IMR-90 (cell line): Measurements from ENCODE around the gene ADARB2. TPM values are rescaled to one million over a fixed set of nuclear protein-coding genes. Genes with fewer than 3 reads are reported as not detected.

ENCODE experiments used
- ATAC-seq: fragments of 200-7000 bp; cut with Tn5 transposase; 2 replicates; pipeline ENCODE4 v1.9.1; 2020; ENCODE audit warnings: low read depth, mild to moderate bottlenecking, moderate library complexity
- BruUV-seq: library from RNA; stranded (reverse); fragments of 400-500 nt; replicated peaks from 2 replicates; lab custom pipeline; 2021; lab: Mats Ljungman, UMichigan
- CTCF ChIA-PET: fragments of 300-600 bp; formaldehyde crosslinking; extraction: SDS; loops from one replicate; lab custom pipeline; 2021; ENCODE audit warnings: antibody characterized with exemption; lab: Yijun Ruan, JAX
- POLR2A ChIA-PET: fragments of 300-600 bp; sonication (Branson Sonifier 250); formaldehyde crosslinking; loops from one replicate; lab custom pipeline; 2022; ENCODE audit warnings: antibody characterized with exemption; ENCODE audit not compliant: unreplicated experiment; lab: Charles Lee
- DNase-seq: peaks from one replicate; pipeline ENCODE4 v3.0.0; 2013
- H2AFZ ChIP-seq: replicated peaks from 2 replicates; pipeline ENCODE3; 2013; ENCODE audit warnings: low read length, mild to moderate bottlenecking; ENCODE audit not compliant: poor library complexity
- H2AK5ac ChIP-seq: 2 replicates; pipeline ENCODE4 v1.6.1; 2013; ENCODE audit warnings: low read depth, low read length, inconsistent platforms
- H2AK9ac ChIP-seq: replicated peaks from 2 replicates; pipeline ENCODE3; 2013; ENCODE audit warnings: mild to moderate bottlenecking, low read depth, low read length, moderate library complexity; ENCODE audit not compliant: poor library complexity
- H2BK120ac ChIP-seq: 2 replicates; pipeline ENCODE4 v1.6.1; 2013; ENCODE audit warnings: low read depth, low read length, inconsistent platforms
- H2BK15ac ChIP-seq: 3 replicates; pipeline ENCODE4 v1.6.1; 2013; ENCODE audit warnings: low read depth, low read length, inconsistent platforms
- H2BK20ac ChIP-seq: 2 replicates; pipeline ENCODE4 v1.6.1; 2013; ENCODE audit warnings: low read depth, mild to moderate bottlenecking, inconsistent platforms, low read length, moderate library complexity
- H2BK5ac ChIP-seq: 2 replicates; pipeline ENCODE4 v1.6.1; 2013; ENCODE audit warnings: mild to moderate bottlenecking, low read depth, low read length, inconsistent platforms; ENCODE audit not compliant: poor library complexity, severe bottlenecking
- H3K14ac ChIP-seq: replicated peaks from 2 replicates; pipeline ENCODE4 v1.6.1; 2013; ENCODE audit warnings: low read depth, low read length, inconsistent platforms
- H3K18ac ChIP-seq: 2 replicates; pipeline ENCODE4 v1.6.1; 2013; ENCODE audit warnings: low read depth, low read length, control low read depth
- H3K23ac ChIP-seq: 2 replicates; pipeline ENCODE4 v1.6.1; 2013; ENCODE audit warnings: low read depth, low read length, inconsistent platforms
- H3K27ac ChIP-seq: 2 replicates; pipeline ENCODE4 v1.5.1; 2013; ENCODE audit warnings: mild to moderate bottlenecking, control low read depth, low read length; ENCODE audit not compliant: insufficient read depth
- H3K27me3 ChIP-seq: 2 replicates; pipeline ENCODE4 v1.6.1; 2013; ENCODE audit warnings: low read length; ENCODE audit not compliant: control insufficient read depth, insufficient read depth
- H3K36me3 ChIP-seq: 2 replicates; pipeline ENCODE4 v1.6.1; 2013; ENCODE audit warnings: low read length, mixed read lengths; ENCODE audit not compliant: control insufficient read depth, insufficient read depth
- H3K4ac ChIP-seq: 2 replicates; pipeline ENCODE4 v1.6.1; 2013; ENCODE audit warnings: low read depth, low read length, inconsistent platforms
- H3K4me1 ChIP-seq: 2 replicates; pipeline ENCODE4 v1.6.1; 2013; ENCODE audit warnings: low read length, mixed read lengths; ENCODE audit not compliant: control insufficient read depth, insufficient read depth
- H3K4me2 ChIP-seq: 2 replicates; pipeline ENCODE4 v1.6.1; 2013; ENCODE audit warnings: low read depth, mild to moderate bottlenecking, control low read depth, low read length, moderate library complexity
- H3K4me3 ChIP-seq: 2 replicates; pipeline ENCODE4 v1.5.1; 2013; ENCODE audit warnings: low read depth, mild to moderate bottlenecking, control low read depth, low read length, moderate library complexity; ENCODE audit not compliant: insufficient read depth
- H3K56ac ChIP-seq: 2 replicates; pipeline ENCODE4 v1.6.1; 2013; ENCODE audit warnings: low read length, inconsistent platforms; ENCODE audit not compliant: insufficient read depth; ENCODE audit errors: extremely low read depth
- H3K79me1 ChIP-seq, 2 experiments: 2 replicates each; pipeline ENCODE4 v1.6.1; 2013; ENCODE audit warnings: low read length in 2 of 2, inconsistent platforms in 1 of 2, low read depth in 1 of 2
- H3K9ac ChIP-seq: 2 replicates; pipeline ENCODE4 v1.6.1; 2013; ENCODE audit warnings: low read depth, low read length, control low read depth
- H3K9me1 ChIP-seq: 2 replicates; pipeline ENCODE4 v1.6.1; 2013; ENCODE audit warnings: low read length, inconsistent platforms; ENCODE audit not compliant: insufficient read depth
- H3K9me3 ChIP-seq: 2 replicates; pipeline ENCODE4 v1.6.1; 2013; ENCODE audit warnings: low read length; ENCODE audit not compliant: control insufficient read depth, insufficient read depth
- H4K20me1 ChIP-seq: 2 replicates; pipeline ENCODE4 v1.6.1; 2013; ENCODE audit warnings: low read length, inconsistent platforms; ENCODE audit not compliant: insufficient read depth
- H4K5ac ChIP-seq: 2 replicates; pipeline ENCODE4 v1.6.1; 2013; ENCODE audit warnings: mild to moderate bottlenecking, low read depth, low read length, control low read depth
- H4K8ac ChIP-seq, 2 experiments: 2 replicates each; pipeline ENCODE4 v1.6.1; 2013; ENCODE audit warnings: low read depth in 2 of 2, low read length in 2 of 2, control low read depth in 1 of 2, inconsistent platforms in 1 of 2
- H4K91ac ChIP-seq: 2 replicates; pipeline ENCODE4 v1.6.1; 2013; ENCODE audit warnings: low read depth, low read length, inconsistent platforms; ENCODE audit not compliant: insufficient read depth
- BHLHE40 ChIP-seq: fragments of 150-350 bp; IDR thresholded peaks from 2 replicates; pipeline ENCODE4 v1.6.1; 2016; ENCODE audit warnings: mild to moderate bottlenecking, low read depth, low read length
- CHD1 ChIP-seq: IDR thresholded peaks from 2 replicates; pipeline ENCODE4 v1.6.1; 2012; ENCODE audit warnings: low read depth, low read length, improper control_type of control experiment
- MAFK ChIP-seq: IDR thresholded peaks from 2 replicates; pipeline ENCODE4 v1.6.1; 2012; ENCODE audit warnings: low read depth, low read length, improper control_type of control experiment
- MAZ ChIP-seq: IDR thresholded peaks from 2 replicates; pipeline ENCODE4 v1.6.1; 2012; ENCODE audit warnings: low read depth, mild to moderate bottlenecking, low read length, improper control_type of control experiment, moderate library complexity, borderline replicate concordance
- NFE2L2 ChIP-seq: fragments of 150-350 bp; IDR thresholded peaks from 2 replicates; pipeline ENCODE4 v1.6.1; 2016; ENCODE audit warnings: low read depth, mild to moderate bottlenecking, low read length
- POLR2A ChIP-seq: IDR thresholded peaks from 2 replicates; pipeline ENCODE4 v1.6.1; 2012; ENCODE audit warnings: mild to moderate bottlenecking, low read depth, low read length
- RFX5 ChIP-seq: IDR thresholded peaks from 2 replicates; pipeline ENCODE4 v1.8.0; 2012; ENCODE audit warnings: low read depth, mild to moderate bottlenecking, low read length, moderate library complexity
- SMC3 ChIP-seq: fragments of 150-350 bp; IDR thresholded peaks from 2 replicates; pipeline ENCODE4 v1.6.1; 2016; ENCODE audit warnings: low read depth, mild to moderate bottlenecking, antibody characterized with exemption, low read length, moderate library complexity
- whole genome bisulfite sequencing, 2 experiments: methylation state at CpG; one replicate each; pipeline versions ENCODE4 v1.1.5 to v1.1.7; 2013; ENCODE audit warnings: missing lambda C conversion rate in 2 of 2; ENCODE audit not compliant: insufficient read length in 1 of 2; ENCODE audit errors: extremely low coverage in 2 of 2; 5-methylcytosine and 5-hydroxymethylcytosine counted together
- dilution Hi-C: fragments of 300-500 bp; cut with HindIII; formaldehyde crosslinking; loops from one replicate; pipeline ENCODE4 v1.14.3; 2018; ENCODE audit warnings: low sequenced_read_pairs; ENCODE audit not compliant: unreplicated experiment
- in situ Hi-C: fragments of 300-500 bp; cut with MboI; formaldehyde crosslinking; loops from 3 replicates; pipeline ENCODE4 v1.14.3; 2019; ENCODE audit warnings: low sequenced_read_pairs, inconsistent platforms, mixed read lengths
- intact Hi-C: fragments of 100-400 bp; cut with micrococcal nuclease; formaldehyde crosslinking; loops from 2 replicates; pipeline ENCODE4 v1.10.0; 2022
- polyA plus RNA-seq, 3 experiments: library from polyadenylated mRNA; depleted of rRNA; stranded (reverse); fragments of >200 nt; gene quantifications; 2 replicates each; pipeline ENCODE4 v1.2.3, GENCODE V29; 2012; ENCODE audit warnings: low replicate concordance in 1 of 3
- total RNA-seq: library from RNA; depleted of rRNA; stranded (reverse); fragments of >200 nt; gene quantifications from 2 replicates; pipeline ENCODE4 v1.2.3, GENCODE V29; 2012

Gene ADARB2
- total and polyA plus RNA-seq, 2 of the 4 experiments (the other 2 are of a cell fraction): not detected

DNA sequence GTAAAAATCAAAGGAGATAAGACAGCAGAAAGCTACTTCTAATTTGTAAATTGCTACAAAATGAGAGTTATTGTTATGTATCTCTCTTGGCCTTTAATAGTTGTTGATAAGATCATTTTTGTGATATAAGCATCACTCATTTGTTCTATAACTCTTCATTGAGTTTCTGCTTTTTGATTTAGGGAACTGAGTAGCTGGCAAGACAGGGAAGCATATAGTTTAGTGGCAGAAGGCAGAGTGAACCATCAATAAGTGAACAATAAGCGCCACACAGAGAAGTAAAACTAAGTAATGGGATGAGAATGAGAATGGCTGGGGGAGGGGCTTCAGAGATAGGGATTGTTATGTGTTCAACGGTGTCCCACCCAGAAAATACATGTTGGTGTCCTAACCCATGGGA is 245.4 kb downstream of the ADARB2 start:
- ATAC-seq (no peak), DNase-seq (no peak)
- H3K9me3 ChIP-seq: peaks cover 24% of the 10 kb centered on the region
- no peaks in the 10 kb centered on the region for H3K36me3 ChIP-seq
- no peak overlapping the region for H2BK120ac ChIP-seq
- no peak overlapping the region for H2BK5ac ChIP-seq
- no peak overlapping the region for H4K91ac ChIP-seq
- no peak overlapping the region for H2BK20ac ChIP-seq
- no peak overlapping the region for H4K5ac ChIP-seq
- H3K14ac ChIP-seq: no peak overlapping the region
- intact Hi-C loops (no loop called here), in situ Hi-C loops (no loop called here), dilution Hi-C loops (no loop called here)
- H3K79me1 ChIP-seq: no peaks in the 10 kb centered on the region
- H3K18ac ChIP-seq: no peak overlapping the region
- ChIA-PET CTCF (no interaction called here), POLR2A (no interaction called here)
- no peak overlapping the region for H4K8ac ChIP-seq
- TF ChIP-seq POLR2A (no peak), MAFK (no peak), CHD1 (no peak), RFX5 (no peak), BHLHE40 (no peak), SMC3 (no peak), NFE2L2 (no peak), MAZ (no peak)
- H3K27me3 ChIP-seq: no peaks in the 10 kb centered on the region
- H3K4me3 ChIP-seq: no peak overlapping the region
- no peak overlapping the region for H2BK15ac ChIP-seq
- H2AK5ac ChIP-seq: no peak overlapping the region
- no peak overlapping the region for H3K23ac ChIP-seq
- no TSS peak for BruUV-seq
- 14% methylated on average over 1 of the region's 2 CpGs; no CpG with 5 or more reads in 1 of the 2 experiments for WGBS, 2 experiments
- no peak overlapping the region for H3K9ac ChIP-seq
- no peaks in the 10 kb centered on the region for H3K4me1 ChIP-seq
- H4K20me1 ChIP-seq: no peaks in the 10 kb centered on the region
- no peak overlapping the region for H2AK9ac ChIP-seq
- H3K4ac ChIP-seq: no peak overlapping the region
- H2AFZ ChIP-seq: no peak overlapping the region
- H3K56ac ChIP-seq: no peak overlapping the region
- no peaks in the 10 kb centered on the region for H3K9me1 ChIP-seq
- H3K4me2 ChIP-seq: no peak overlapping the region
- no peak overlapping the region for H3K27ac ChIP-seq
